Measurements from ENCODE around the gene MMD2.

MMD2 gene

DNA sequence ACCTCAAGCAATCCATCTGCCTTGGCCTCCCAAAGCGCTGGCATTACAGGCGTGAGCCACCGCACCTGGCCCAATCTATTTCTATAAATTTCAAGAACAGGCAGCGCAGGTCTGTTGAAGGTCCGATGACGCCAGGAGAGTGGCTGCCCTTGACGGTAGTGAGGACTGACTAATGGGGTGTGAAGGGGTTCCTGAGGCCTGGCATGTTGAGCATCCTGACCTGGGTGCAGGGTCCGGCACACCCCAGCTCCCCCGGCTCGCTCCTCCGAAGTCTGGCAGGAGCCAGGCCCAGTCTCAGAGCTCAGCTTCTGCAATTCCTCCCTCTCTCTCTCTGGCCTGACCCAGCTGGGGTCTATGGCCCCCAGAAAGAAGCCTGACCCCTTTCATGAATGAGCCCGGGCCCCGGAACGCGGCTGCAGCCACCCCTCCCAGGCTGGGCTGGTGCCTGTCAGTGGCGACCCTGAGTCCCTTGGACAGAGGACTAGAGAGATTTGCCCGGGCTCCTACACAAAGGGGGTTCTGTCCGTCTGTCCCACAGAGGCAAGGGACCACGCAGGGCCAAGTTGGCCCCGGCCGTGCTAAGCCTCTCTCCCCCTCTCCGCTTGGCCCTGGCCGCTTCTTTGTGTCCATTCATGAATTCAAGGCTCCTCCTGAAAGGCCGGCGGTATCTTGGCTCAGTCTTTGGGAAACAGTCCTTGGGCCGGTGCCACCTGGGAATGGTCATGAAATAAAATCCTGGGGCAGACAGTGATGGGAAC is 18.8 kb downstream of the MMD2 start:
- no peaks in the 10 kb centered on the region for H3K9me2 ChIP-seq (replicated peaks; ENCODE audit: insufficient read depth, low read length)
- no peaks in the 10 kb centered on the region for H3K9me3 ChIP-seq (ENCODE audit: insufficient read depth, low read length)
- no peaks in the 10 kb centered on the region for H4K20me1 ChIP-seq (ENCODE audit: low read depth, low read length)
- H3K79me2 ChIP-seq (ENCODE audit: insufficient read depth, low read length) = no peaks in the 10 kb centered on the region
- no peaks in the 10 kb centered on the region for H3K27me3 ChIP-seq (ENCODE audit: low read length)
- H2AFZ ChIP-seq (ENCODE audit: low read depth, low read length, severe bottlenecking) = no peak overlapping the region
- no peak overlapping the region for H3K9ac ChIP-seq (ENCODE audit: low read length)
- no peak overlapping the region for H3K4me2 ChIP-seq (ENCODE audit: low read depth, low read length, poor library complexity, severe bottlenecking)
- TF ChIP-seq, protein P1, sequence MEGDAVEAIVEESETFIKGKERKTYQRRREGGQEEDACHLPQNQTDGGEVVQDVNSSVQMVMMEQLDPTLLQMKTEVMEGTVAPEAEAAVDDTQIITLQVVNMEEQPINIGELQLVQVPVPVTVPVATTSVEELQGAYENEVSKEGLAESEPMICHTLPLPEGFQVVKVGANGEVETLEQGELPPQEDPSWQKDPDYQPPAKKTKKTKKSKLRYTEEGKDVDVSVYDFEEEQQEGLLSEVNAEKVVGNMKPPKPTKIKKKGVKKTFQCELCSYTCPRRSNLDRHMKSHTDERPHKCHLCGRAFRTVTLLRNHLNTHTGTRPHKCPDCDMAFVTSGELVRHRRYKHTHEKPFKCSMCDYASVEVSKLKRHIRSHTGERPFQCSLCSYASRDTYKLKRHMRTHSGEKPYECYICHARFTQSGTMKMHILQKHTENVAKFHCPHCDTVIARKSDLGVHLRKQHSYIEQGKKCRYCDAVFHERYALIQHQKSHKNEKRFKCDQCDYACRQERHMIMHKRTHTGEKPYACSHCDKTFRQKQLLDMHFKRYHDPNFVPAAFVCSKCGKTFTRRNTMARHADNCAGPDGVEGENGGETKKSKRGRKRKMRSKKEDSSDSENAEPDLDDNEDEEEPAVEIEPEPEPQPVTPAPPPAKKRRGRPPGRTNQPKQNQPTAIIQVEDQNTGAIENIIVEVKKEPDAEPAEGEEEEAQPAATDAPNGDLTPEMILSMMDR (IDR thresholded peaks at IDR 0.05; ENCODE audit: insufficient read depth, low read length, poor library complexity, severe bottlenecking) = no peak
- no peak for TF ChIP-seq EZH2phosphoT487 (conservative IDR thresholded peaks at IDR 0.05; ENCODE audit: low read length)
- H3K4me3 ChIP-seq (ENCODE audit: insufficient read depth, low read length, poor library complexity, severe bottlenecking) = no peak overlapping the region
- no peak overlapping the region for H3K27ac ChIP-seq (ENCODE audit: low read depth, low read length)
- H3F3A ChIP-seq (ENCODE audit: insufficient read depth) = no peaks in the 10 kb centered on the region
- H3K36me3 ChIP-seq (ENCODE audit: low read length) = no peaks in the 10 kb centered on the region

DNA sequence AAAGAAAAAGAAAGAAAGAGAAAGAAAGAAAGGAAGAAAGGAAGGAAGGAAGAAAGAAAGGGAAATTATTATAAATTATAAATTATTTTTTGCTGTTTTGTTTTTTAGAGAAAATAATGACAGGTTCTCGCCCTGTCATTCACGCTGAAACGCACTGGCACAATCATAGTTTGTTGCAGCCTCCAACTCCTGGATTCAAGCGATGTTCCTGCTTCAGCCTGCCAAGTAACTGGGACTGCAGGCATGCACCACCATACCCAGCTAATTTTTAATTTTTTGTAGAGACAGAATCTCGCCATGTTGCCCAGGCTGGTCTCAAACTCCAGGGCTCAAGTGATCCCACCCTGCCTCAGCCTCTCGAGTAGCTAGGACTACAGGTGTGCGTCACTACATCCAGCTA is 21.6 kb downstream of the MMD2 start:
- Histone ChIP-seq H3K27ac (ENCODE audit: low read depth, low read length) (no peak overlapping the region), H3K36me3 (ENCODE audit: low read length) (no peaks in the 10 kb centered on the region), H3F3A (ENCODE audit: insufficient read depth) (no peaks in the 10 kb centered on the region), H2AFZ (ENCODE audit: low read depth, low read length, severe bottlenecking) (no peak overlapping the region), H3K27me3 (ENCODE audit: low read length) (no peaks in the 10 kb centered on the region), H3K9ac (ENCODE audit: low read length) (no peak overlapping the region), H3K9me2 (replicated peaks; ENCODE audit: insufficient read depth, low read length) (no peaks in the 10 kb centered on the region), H3K4me3 (ENCODE audit: insufficient read depth, low read length, poor library complexity, severe bottlenecking) (no peak overlapping the region), H4K20me1 (ENCODE audit: low read depth, low read length) (no peaks in the 10 kb centered on the region), H3K4me2 (ENCODE audit: low read depth, low read length, poor library complexity, severe bottlenecking) (no peak overlapping the region), H3K79me2 (ENCODE audit: insufficient read depth, low read length) (no peaks in the 10 kb centered on the region), H3K9me3 (ENCODE audit: insufficient read depth, low read length) (no peaks in the 10 kb centered on the region)
- no peak for TF ChIP-seq EZH2phosphoT487 (conservative IDR thresholded peaks at IDR 0.05; ENCODE audit: low read length)
- TF ChIP-seq, protein P1 (IDR thresholded peaks at IDR 0.05; ENCODE audit: insufficient read depth, low read length, poor library complexity, severe bottlenecking) = no peak

DNA sequence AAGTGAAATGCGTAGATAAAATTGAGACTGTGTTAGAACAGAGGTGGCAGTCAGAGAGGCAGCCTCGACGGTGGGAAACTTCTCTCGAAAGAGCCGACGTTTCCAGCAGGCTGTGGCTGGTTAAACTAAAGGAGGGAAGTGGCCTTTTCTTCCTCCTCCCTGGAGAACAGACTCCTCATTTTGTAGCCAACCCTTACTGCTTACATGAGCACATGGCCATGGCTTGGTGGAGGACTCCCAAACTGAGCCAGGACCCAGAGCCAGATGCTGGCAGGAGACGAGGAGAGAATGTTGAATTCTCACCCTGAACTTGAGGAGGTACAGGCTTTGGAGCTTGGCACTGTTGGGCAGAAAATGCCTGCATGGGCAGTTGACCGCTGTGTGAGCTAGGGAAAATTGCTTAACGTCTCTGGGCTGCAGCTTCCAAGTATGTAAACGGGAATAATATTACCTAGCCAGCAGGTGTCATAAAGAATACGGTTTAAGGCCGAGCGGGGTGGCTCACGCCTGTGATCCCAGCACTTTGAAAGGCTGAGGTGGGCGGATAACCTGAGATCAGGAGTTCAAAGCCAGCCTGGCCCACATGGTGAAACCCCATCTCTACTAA is 24.5 kb downstream of the MMD2 start:
- Histone ChIP-seq H3K9me2 (replicated peaks; ENCODE audit: insufficient read depth, low read length) (no peaks in the 10 kb centered on the region), H3F3A (ENCODE audit: insufficient read depth) (no peaks in the 10 kb centered on the region), H3K9ac (ENCODE audit: low read length) (no peak overlapping the region), H3K27me3 (ENCODE audit: low read length) (no peaks in the 10 kb centered on the region), H3K79me2 (ENCODE audit: insufficient read depth, low read length) (no peaks in the 10 kb centered on the region), H4K20me1 (ENCODE audit: low read depth, low read length) (no peaks in the 10 kb centered on the region), H3K9me3 (ENCODE audit: insufficient read depth, low read length) (no peaks in the 10 kb centered on the region), H3K4me2 (ENCODE audit: low read depth, low read length, poor library complexity, severe bottlenecking) (no peak overlapping the region), H3K4me3 (ENCODE audit: insufficient read depth, low read length, poor library complexity, severe bottlenecking) (no peak overlapping the region), H3K36me3 (ENCODE audit: low read length) (no peaks in the 10 kb centered on the region), H3K27ac (ENCODE audit: low read depth, low read length) (no peak overlapping the region), H2AFZ (ENCODE audit: low read depth, low read length, severe bottlenecking) (no peak overlapping the region)
- no peak for TF ChIP-seq EZH2phosphoT487 (conservative IDR thresholded peaks at IDR 0.05; ENCODE audit: low read length)

DNA sequence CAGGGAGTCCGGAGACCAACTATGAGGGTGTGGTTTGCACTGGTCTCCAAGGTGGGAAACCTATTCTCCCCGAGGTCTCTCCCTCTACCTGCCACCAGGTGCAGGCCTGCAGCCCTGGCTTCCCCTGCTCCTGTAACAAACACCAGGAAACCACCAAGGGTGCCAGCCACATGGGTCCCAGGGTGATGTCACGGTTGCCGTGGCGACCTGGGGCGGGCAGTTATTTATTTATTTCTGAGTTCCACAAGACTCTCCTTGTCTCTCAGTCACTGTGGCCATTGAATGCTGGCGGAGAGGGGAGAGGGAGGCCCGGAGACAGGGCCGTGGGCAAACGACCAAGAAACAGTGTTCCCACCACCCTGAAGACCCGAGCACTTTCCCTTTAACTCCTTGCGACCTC is 27.0 kb downstream of the MMD2 start:
- Histone ChIP-seq H3K27ac (ENCODE audit: low read depth, low read length) (no peak overlapping the region), H3K4me2 (ENCODE audit: low read depth, low read length, poor library complexity, severe bottlenecking) (no peak overlapping the region)

More for the DNA sequence above, 27.0 kb downstream of the MMD2 start:
- Histone ChIP-seq H3K27me3 (ENCODE audit: low read length) (no peaks in the 10 kb centered on the region), H3K4me3 (ENCODE audit: insufficient read depth, low read length, poor library complexity, severe bottlenecking) (no peak overlapping the region), H3F3A (ENCODE audit: insufficient read depth) (no peaks in the 10 kb centered on the region), H2AFZ (ENCODE audit: low read depth, low read length, severe bottlenecking) (no peak overlapping the region), H3K9me3 (ENCODE audit: insufficient read depth, low read length) (no peaks in the 10 kb centered on the region), H3K9ac (ENCODE audit: low read length) (no peak overlapping the region), H3K79me2 (ENCODE audit: insufficient read depth, low read length) (no peaks in the 10 kb centered on the region), H3K36me3 (ENCODE audit: low read length) (no peaks in the 10 kb centered on the region), H3K9me2 (replicated peaks; ENCODE audit: insufficient read depth, low read length) (no peaks in the 10 kb centered on the region), H4K20me1 (ENCODE audit: low read depth, low read length) (no peaks in the 10 kb centered on the region)
- TF ChIP-seq EZH2phosphoT487 (conservative IDR thresholded peaks at IDR 0.05; ENCODE audit: low read length) = no peak
- TF ChIP-seq, protein P1 (IDR thresholded peaks at IDR 0.05; ENCODE audit: insufficient read depth, low read length, poor library complexity, severe bottlenecking) = no peak
